ENCODE results near the gene PPCDC. TPM values are rescaled to one million over a fixed set of nuclear protein-coding genes. Genes with fewer than 3 reads are reported as not detected.

PPCDC gene
- total RNA-seq, 1 donor from 2014 or later: 13.5 TPM

DNA sequence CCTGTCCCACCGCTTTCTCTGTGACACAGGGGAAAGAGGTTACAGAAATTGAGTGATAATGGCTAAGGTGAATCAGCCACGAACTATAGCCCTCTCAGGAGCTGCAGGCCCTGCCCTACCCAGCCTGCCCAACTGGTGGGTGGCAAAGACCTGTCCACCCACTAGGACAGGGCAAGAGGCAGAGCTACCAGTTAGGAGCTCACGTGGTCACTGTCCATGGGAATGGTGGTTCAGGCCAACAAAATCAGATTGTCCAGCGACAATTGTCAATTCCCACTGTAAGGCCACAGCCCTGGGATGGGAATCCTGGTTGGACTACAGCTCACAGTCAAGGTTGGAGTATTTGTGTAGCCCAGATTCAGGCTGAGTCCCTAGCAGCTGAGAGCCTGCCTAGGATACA, 75.0 kb downstream of the PPCDC start:
- intact Hi-C loops (cut with micrococcal nuclease): loop anchor here (5.0 kb wide), 1 partner anchor 34 kb away; no protein-coding TSS in a partner anchor
- DNase-seq (no peak), ATAC-seq (ENCODE audit: low read depth) (no peak)
- H3K27me3 Mint-ChIP-seq: peaks cover 16% of the 10 kb centered on the region
- CTCF ChIA-PET: interaction anchor here (0.9 kb wide), 1 partner anchor 55 kb away, joined by 3 read pairs; no protein-coding TSS in a partner anchor
- H3K9me3 Mint-ChIP-seq: no peaks in the 10 kb centered on the region
- no peaks in the 10 kb centered on the region for H3K36me3 Mint-ChIP-seq (ENCODE audit: low read depth)
- no peak overlapping the region for H3K27ac Mint-ChIP-seq
- H3K4me3 Mint-ChIP-seq: no peak overlapping the region
- TF ChIP-seq, protein P1, sequence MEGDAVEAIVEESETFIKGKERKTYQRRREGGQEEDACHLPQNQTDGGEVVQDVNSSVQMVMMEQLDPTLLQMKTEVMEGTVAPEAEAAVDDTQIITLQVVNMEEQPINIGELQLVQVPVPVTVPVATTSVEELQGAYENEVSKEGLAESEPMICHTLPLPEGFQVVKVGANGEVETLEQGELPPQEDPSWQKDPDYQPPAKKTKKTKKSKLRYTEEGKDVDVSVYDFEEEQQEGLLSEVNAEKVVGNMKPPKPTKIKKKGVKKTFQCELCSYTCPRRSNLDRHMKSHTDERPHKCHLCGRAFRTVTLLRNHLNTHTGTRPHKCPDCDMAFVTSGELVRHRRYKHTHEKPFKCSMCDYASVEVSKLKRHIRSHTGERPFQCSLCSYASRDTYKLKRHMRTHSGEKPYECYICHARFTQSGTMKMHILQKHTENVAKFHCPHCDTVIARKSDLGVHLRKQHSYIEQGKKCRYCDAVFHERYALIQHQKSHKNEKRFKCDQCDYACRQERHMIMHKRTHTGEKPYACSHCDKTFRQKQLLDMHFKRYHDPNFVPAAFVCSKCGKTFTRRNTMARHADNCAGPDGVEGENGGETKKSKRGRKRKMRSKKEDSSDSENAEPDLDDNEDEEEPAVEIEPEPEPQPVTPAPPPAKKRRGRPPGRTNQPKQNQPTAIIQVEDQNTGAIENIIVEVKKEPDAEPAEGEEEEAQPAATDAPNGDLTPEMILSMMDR (IDR thresholded peaks at IDR 0.05): no peak
- POLR2A ChIA-PET: interaction anchor here (1.0 to 1.9 kb wide), 2 partner anchors 10 to 13 kb away, joined by 5 to 8 read pairs; no protein-coding TSS in a partner anchor
- peaks cover 29% of the 10 kb centered on the region for H3K4me1 Mint-ChIP-seq

Other genes starting within 250 kb of the PPCDC start
- gene CSK, start 241.5 kb upstream of the PPCDC start, total RNA-seq: 540 and 557 TPM in 2 replicates
- gene LMAN1L, start 210.8 kb upstream of the PPCDC start, total RNA-seq: 1.0 and 2.2 TPM in 2 replicates
- gene CPLX3, start 197.0 kb upstream of the PPCDC start, total RNA-seq: 0.20 and 0.22 TPM in 2 replicates
- 43.6 and 52.1 TPM in 2 replicates for gene ULK3, start 180.4 kb upstream of the PPCDC start, total RNA-seq
- 112 and 129 TPM in 2 replicates for gene SCAMP2, start 150.2 kb upstream of the PPCDC start, total RNA-seq
- 33.1 and 40.2 TPM in 2 replicates for gene MPI, start 133.5 kb upstream of the PPCDC start, total RNA-seq
- gene FAM219B, start 116.7 kb upstream of the PPCDC start, total RNA-seq: 76.0 and 90.4 TPM in 2 replicates
- gene COX5A, start 85.5 kb upstream of the PPCDC start, total RNA-seq: 150 and 159 TPM in 2 replicates
- 4.0 and 4.3 TPM in 2 replicates for gene RPP25, start 66.8 kb upstream of the PPCDC start, total RNA-seq
- gene SCAMP5, start 28.0 kb upstream of the PPCDC start, total RNA-seq: 0.44 and 0.62 TPM in 2 replicates
- 59.6 and 73.2 TPM in 2 replicates for gene C15orf39, start 178.3 kb downstream of the PPCDC start, total RNA-seq
- gene GOLGA6C, start 234.7 kb downstream of the PPCDC start, total RNA-seq: not detected in 2 replicates